Psoas muscle (tissue), 8 donors: Measurements from ENCODE around the gene CISD3. TPM values are rescaled to one million over a fixed set of nuclear protein-coding genes. Genes with fewer than 3 reads are reported as not detected.

Experiments used
- ATAC-seq, 4 donors: fragments of 200-7000 bp; cut with Tn5 transposase; one replicate each; pipeline ENCODE4 v1.9.1; 2020; ENCODE audit warnings: moderate library complexity in 3 of 4, mild to moderate bottlenecking in 2 of 4
- DNase-seq, 2 donors: peaks; one replicate each; pipeline ENCODE4 v3.0.0-alpha.2; 2020
- H3K27ac ChIP-seq: fragments of 200-600 bp; one replicate; pipeline ENCODE4 v1.8.0; 2022
- H3K27me3 ChIP-seq, 3 donors: fragments of 200-600 bp in 1 of 3; one replicate each; pipeline versions ENCODE4 v1.6.1 to v1.8.0; 2013 to 2022; ENCODE audit warnings: low read length in 2 of 3, mild to moderate bottlenecking in 2 of 3, moderate library complexity in 1 of 3; ENCODE audit not compliant: insufficient read depth in 3 of 3
- H3K36me3 ChIP-seq, 2 donors: fragments of 200-600 bp in 1 of 2; one replicate each; pipeline versions ENCODE4 v1.6.1 to v1.8.0; 2013 to 2022; ENCODE audit warnings: low read depth in 1 of 2, mild to moderate bottlenecking in 1 of 2, moderate library complexity in 1 of 2; ENCODE audit not compliant: insufficient read depth in 1 of 2
- H3K4me1 ChIP-seq: fragments of 200-600 bp; one replicate; pipeline ENCODE4 v1.8.0; 2022
- H3K4me3 ChIP-seq: fragments of 200-600 bp; one replicate; pipeline ENCODE4 v1.8.0; 2022; ENCODE audit warnings: mild to moderate bottlenecking
- H3K9me3 ChIP-seq: fragments of 200-600 bp; one replicate; pipeline ENCODE4 v1.8.0; 2022
- CTCF ChIP-seq: fragments of 200-600 bp; IDR thresholded peaks from one replicate; pipeline ENCODE4 v1.8.0; 2022; ENCODE audit warnings: antibody characterized with exemption
- WGBS, 3 donors: extraction: QIAGEN DNeasy Blood & Tissue Kit; methylation state at CpG; one replicate each; pipeline versions ENCODE4 v1.1.6 to v1.1.7; 2013; 5-methylcytosine and 5-hydroxymethylcytosine counted together
- intact Hi-C, 2 donors: fragments of 100-400 bp; cut with DNase I; formaldehyde crosslinking; loops; one replicate each; pipeline versions ENCODE4 v1.11.0 to v1.14.2; 2022
- long read RNA-seq, 2 donors: library from polyadenylated mRNA; unstranded; transcript quantifications; one replicate each; pipeline ENCODE4 v2.0.0, GENCODE V29; 2021
- polyA plus RNA-seq, 3 donors: library from polyadenylated mRNA; stranded (reverse); fragments of 200-250 nt; gene quantifications; one replicate each; pipeline ENCODE4 v1.2.3, GENCODE V29; 2013
- total RNA-seq, 4 donors: library from RNA; stranded (reverse); fragmentation: NEBNext Ultra II Directional in 2 of 4; extraction: Animal tissue kit (Norgen Biotek cat#: 25700) in 2 of 4; gene quantifications; one replicate each; pipeline versions ENCODE4 v1.2.1 to v1.2.4, GENCODE V29; 2021 to 2023
- donor health status: healthy with polysubstance abuse.
- donor health status: DM: no; HTN: no; CAD: no; lungs with moderate emphysema.
- donor health status: Bipolar disorder and iron deficiency.
- donor health status: healthy.
- donor health status: DM: yes; HTN: yes; CAD: no.
- donor health status: DM: no; HTN: no; CAD: no.
- donor health status: DM: no; HTN: no; CAD: no.
- donor health status: DM: yes; HTN: yes; CAD: no.

Gene CISD3
- 10 to 100 TPM; 29.9 to 45.5 (median 37.4) TPM for total RNA-seq
- 10 to 100 TPM; 39.6 to 83.6 (median 41.5) TPM for polyA plus RNA-seq
- long read RNA-seq, donor 1, transcript CISD3-204 (4 exons, 2,074 nt), result major isoform, 32 of 38 reads
- long read RNA-seq, donor 1, transcript CISD3-206 (3 exons, 2,326 nt), result minor isoform, 5 of 38 reads
- long read RNA-seq, donor 1, partial matches to known transcripts, result 1 of 38 reads
- long read RNA-seq, donor 1, other reads (novel, unspliced or antisense), result 0 of 38 reads
- long read RNA-seq, donor 2, transcript CISD3-204 (4 exons, 2,074 nt), result major isoform, 56 of 64 reads
- long read RNA-seq, donor 2, transcript CISD3-206 (3 exons, 2,326 nt), result minor isoform, 7 of 64 reads
- long read RNA-seq, donor 2, partial matches to known transcripts, result 0 of 64 reads
- long read RNA-seq, donor 2, other reads (novel, unspliced or antisense), result 0 of 64 reads

- intact Hi-C loops, result loop anchor here (2.0 to 10.0 kb wide), 3 partner anchors 19 to 175 kb away; no protein-coding TSS in a partner anchor
- no peaks in the 10 kb centered on the region for H3K27me3 ChIP-seq
Measured at GRCh38 chr17:38729886-38730525, at the start of gene CISD3. Gene CISD3 (plus strand): TSS chr17:38730341. CDS start chr17:38730359, 18 bp downstream.

GRCh38 chr17:38681096-38681495 lies 49.0 kb upstream of the CISD3 start:
- WGBS, 3 donors, result 81 to 94% (median 89%) methylated on average over 3 of the region's 3 CpGs
- H3K4me3 ChIP-seq, result no peak overlapping the region
- no peak for ATAC-seq

More at GRCh38 chr17:38729886-38730525, at the start of gene CISD3:
- ATAC-seq (peak; percentile 86 to 91 (median 90)), DNase-seq (peak; percentile 90 to 94)
- Histone ChIP-seq H3K27ac (peak within 1 kb of the TSS; percentile 77), H3K4me3 (peak within 1 kb of the TSS; percentile 72), H3K4me1 (peaks cover 20% of the 10 kb centered on the region), H3K9me3 (no peaks in the 10 kb centered on the region), H3K36me3 (peaks cover 0 to 26% of the 10 kb centered on the region in 2 donors)
- WGBS, 3 donors, result 0 to 1% (median 0%) methylated on average over 41 to 92 of the region's 92 CpGs
- TF ChIP-seq CTCF, result peak; percentile 79

GRCh38 chr17:38685491-38685890 lies 44.6 kb upstream of the CISD3 start:
- Histone ChIP-seq H3K27me3 (no peaks in the 10 kb centered on the region), H3K9me3 (no peaks in the 10 kb centered on the region), H3K27ac (no peak overlapping the region), H3K36me3 (no peaks in the 10 kb centered on the region), H3K4me1 (no peaks in the 10 kb centered on the region), H3K4me3 (no peak overlapping the region)
- DNase-seq (no peak), ATAC-seq (no peak)
- 70 to 77% (median 72%) methylated on average over 12 of the region's 12 CpGs for WGBS, 3 donors
- TF ChIP-seq CTCF, result no peak
- intact Hi-C loops, result no loop called here

More at GRCh38 chr17:38681096-38681495, 49.0 kb upstream of the CISD3 start:
- no peaks in the 10 kb centered on the region for H3K27me3 ChIP-seq
- H3K4me1 ChIP-seq, result no peaks in the 10 kb centered on the region
- intact Hi-C loops, result no loop called here
- TF ChIP-seq CTCF, result no peak
- no peak overlapping the region for H3K27ac ChIP-seq
- DNase-seq, result no peak
- no peaks in the 10 kb centered on the region for H3K36me3 ChIP-seq
- no peaks in the 10 kb centered on the region for H3K9me3 ChIP-seq

GRCh38 chr17:38687286-38687685 lies 42.9 kb upstream of the CISD3 start:
- Histone ChIP-seq H3K4me1 (no peaks in the 10 kb centered on the region), H3K36me3 (no peaks in the 10 kb centered on the region), H3K27ac (no peak overlapping the region), H3K27me3 (no peaks in the 10 kb centered on the region), H3K9me3 (no peaks in the 10 kb centered on the region), H3K4me3 (no peak overlapping the region)
- TF ChIP-seq CTCF, result no peak
- DNase-seq (no peak), ATAC-seq (no peak)
- intact Hi-C loops, result no loop called here
- WGBS, 3 donors, result 93 to 97% (median 95%) methylated on average over 5 of the region's 5 CpGs
